GM21717 (cell line): ENCODE measurements around the gene MED25.

ENCODE experiments used
- ATAC-seq: cut with Tn5 transposase; IDR thresholded peaks from one replicate; pipeline ENCODE4 v1.9.1; 2021; ENCODE audit warnings: mild to moderate bottlenecking, moderate library complexity; ENCODE audit not compliant: unreplicated experiment

The MED25 gene

GRCh38 chr19:49798574-49798973, 19.5 kb upstream of the MED25 start:
- ATAC-seq, result no peak

GRCh38 chr19:49799271-49799797, 18.8 kb upstream of the MED25 start:
- ATAC-seq, result no peak

GRCh38 chr19:49799798-49800376, 18.2 kb upstream of the MED25 start:
- no peak for ATAC-seq

- no peak for ATAC-seq
Measured at GRCh38 chr19:49800771-49801170, 17.3 kb upstream of the MED25 start.

- no peak for ATAC-seq
Measured at GRCh38 chr19:49801401-49801888, 16.6 kb upstream of the MED25 start.

GRCh38 chr19:49801966-49802661, 16.0 kb upstream of the MED25 start:
- ATAC-seq, result no peak

GRCh38 chr19:49802836-49803528, 15.1 kb upstream of the MED25 start:
- ATAC-seq, result no peak

GRCh38 chr19:49803529-49803856, 14.6 kb upstream of the MED25 start:
- ATAC-seq, result no peak

GRCh38 chr19:49805822-49806619, 12.1 kb upstream of the MED25 start:
- no peak for ATAC-seq

GRCh38 chr19:49806620-49806959, 11.5 kb upstream of the MED25 start:
- no peak for ATAC-seq

GRCh38 chr19:49807058-49807903, 10.8 kb upstream of the MED25 start:
- no peak for ATAC-seq

- ATAC-seq, result no peak
Measured at GRCh38 chr19:49807904-49808675, 10.0 kb upstream of the MED25 start.

GRCh38 chr19:49808711-49809159, 9.4 kb upstream of the MED25 start:
- no peak for ATAC-seq

GRCh38 chr19:49809160-49809940, 8.7 kb upstream of the MED25 start:
- no peak for ATAC-seq

GRCh38 chr19:49809941-49810389, 8.1 kb upstream of the MED25 start:
- ATAC-seq, result no peak

GRCh38 chr19:49811328-49811727, 6.8 kb upstream of the MED25 start:
- no peak for ATAC-seq

GRCh38 chr19:49812452-49812996, 5.6 kb upstream of the MED25 start:
- ATAC-seq, result no peak
